22Rv1 (cell line): Measurements from ENCODE around the gene BDKRB1.

Experiments used
- ZFX ChIP-seq: fragments of 450-650 bp; IDR thresholded peaks from 2 replicates; pipeline ENCODE4 v1.6.1; 2017; ENCODE audit warnings: antibody characterized with exemption, borderline replicate concordance
- TF ChIP-seq, protein P1 (sequence below): fragments of 450-650 bp; IDR thresholded peaks from 2 replicates; pipeline ENCODE4 v1.5.1; 2017; ENCODE audit warnings: mild to moderate bottlenecking

DNA sequence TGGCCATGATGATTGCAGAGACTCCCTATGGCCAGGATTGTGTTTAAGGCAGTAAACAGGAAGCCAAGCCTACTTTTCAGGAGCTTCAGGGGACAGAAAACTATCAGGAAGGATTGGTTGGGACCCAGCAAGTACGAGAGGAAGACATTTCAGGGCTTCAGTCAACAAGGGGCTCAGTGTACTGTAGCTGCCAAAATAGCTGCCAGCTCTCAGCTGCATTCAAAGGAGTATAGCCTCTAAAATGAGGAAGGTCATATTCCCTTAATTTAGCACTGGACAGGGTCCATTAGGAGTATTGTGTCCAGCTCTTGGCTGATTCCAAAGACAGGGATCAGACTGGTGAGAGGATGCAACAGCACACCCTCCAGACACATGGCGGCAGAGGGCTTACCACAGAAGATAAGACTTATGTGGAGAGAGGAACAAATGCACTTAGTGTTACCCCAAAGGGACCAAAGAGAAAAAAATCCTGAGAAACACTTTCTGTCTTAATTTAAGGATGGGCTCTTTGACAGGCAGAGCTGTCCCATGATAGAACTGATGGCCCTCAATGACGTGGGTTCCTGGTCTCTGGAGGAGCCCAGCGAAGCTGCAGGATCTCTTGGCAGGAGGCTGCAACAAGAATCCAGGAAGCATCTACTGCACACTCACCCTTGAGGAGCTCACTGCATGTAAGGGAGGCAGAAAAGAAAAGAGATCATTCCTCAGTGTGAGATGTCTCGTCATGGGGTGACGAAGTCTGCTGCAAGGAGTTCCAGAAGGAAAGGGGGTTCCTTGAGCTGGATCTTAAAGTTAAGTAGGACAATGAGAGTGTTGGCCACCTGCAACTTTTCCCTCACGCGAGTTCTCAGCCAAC is 14.8 kb downstream of the BDKRB1 start:
- TF ChIP-seq, protein P1, sequence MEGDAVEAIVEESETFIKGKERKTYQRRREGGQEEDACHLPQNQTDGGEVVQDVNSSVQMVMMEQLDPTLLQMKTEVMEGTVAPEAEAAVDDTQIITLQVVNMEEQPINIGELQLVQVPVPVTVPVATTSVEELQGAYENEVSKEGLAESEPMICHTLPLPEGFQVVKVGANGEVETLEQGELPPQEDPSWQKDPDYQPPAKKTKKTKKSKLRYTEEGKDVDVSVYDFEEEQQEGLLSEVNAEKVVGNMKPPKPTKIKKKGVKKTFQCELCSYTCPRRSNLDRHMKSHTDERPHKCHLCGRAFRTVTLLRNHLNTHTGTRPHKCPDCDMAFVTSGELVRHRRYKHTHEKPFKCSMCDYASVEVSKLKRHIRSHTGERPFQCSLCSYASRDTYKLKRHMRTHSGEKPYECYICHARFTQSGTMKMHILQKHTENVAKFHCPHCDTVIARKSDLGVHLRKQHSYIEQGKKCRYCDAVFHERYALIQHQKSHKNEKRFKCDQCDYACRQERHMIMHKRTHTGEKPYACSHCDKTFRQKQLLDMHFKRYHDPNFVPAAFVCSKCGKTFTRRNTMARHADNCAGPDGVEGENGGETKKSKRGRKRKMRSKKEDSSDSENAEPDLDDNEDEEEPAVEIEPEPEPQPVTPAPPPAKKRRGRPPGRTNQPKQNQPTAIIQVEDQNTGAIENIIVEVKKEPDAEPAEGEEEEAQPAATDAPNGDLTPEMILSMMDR: no peak
- no peak for TF ChIP-seq ZFX
